Skeletal muscle tissue (tissue), 5 donors: ENCODE results near the gene HOXB1. TPM values are rescaled to one million over a fixed set of nuclear protein-coding genes. Genes with fewer than 3 reads are reported as not detected.

Source experiments
- H3K27ac ChIP-seq: one replicate; pipeline ENCODE4 v1.7.0; 2013; ENCODE audit warnings: mild to moderate bottlenecking, low read depth, low read length, inconsistent platforms
- H3K27me3 ChIP-seq, 3 donors: one replicate each; pipeline ENCODE4 v1.7.0; 2013; ENCODE audit warnings: low read length in 3 of 3; ENCODE audit not compliant: control insufficient read depth in 3 of 3, insufficient read depth in 3 of 3
- H3K36me3 ChIP-seq, 3 donors: one replicate each; pipeline ENCODE4 v1.7.0; 2013; ENCODE audit warnings: low read length in 3 of 3; ENCODE audit not compliant: control insufficient read depth in 3 of 3, insufficient read depth in 3 of 3
- H3K4me1 ChIP-seq, 3 donors: one replicate each; pipeline ENCODE4 v1.7.0; 2013; ENCODE audit warnings: low read length in 3 of 3, mild to moderate bottlenecking in 3 of 3; ENCODE audit not compliant: control insufficient read depth in 3 of 3, insufficient read depth in 3 of 3
- H3K4me3 ChIP-seq, 3 donors: one replicate each; pipeline ENCODE4 v1.7.0; 2013; ENCODE audit warnings: low read length in 3 of 3
- H3K9ac ChIP-seq, 3 donors: one replicate each; pipeline ENCODE4 v1.7.0; 2013; ENCODE audit warnings: low read length in 3 of 3, mild to moderate bottlenecking in 3 of 3, moderate library complexity in 2 of 3, low read depth in 1 of 3
- H3K9me3 ChIP-seq, 3 donors: one replicate each; pipeline ENCODE4 v1.7.0; 2013; ENCODE audit warnings: low read length in 3 of 3; ENCODE audit not compliant: control insufficient read depth in 3 of 3
- small RNA-seq: library from RNA; depleted of rRNA; stranded (forward); fragments of <200 nt; gene quantifications from one replicate; pipeline ENCODE3, GENCODE V24; 2014
- total RNA-seq: library from RNA; depleted of rRNA; stranded (reverse); fragments of >200 nt; gene quantifications from one replicate; pipeline ENCODE4 v1.2.3, GENCODE V29; 2014
- donor health status: Osteomylitis.

The HOXB1 gene
- total RNA-seq, 1 donor from 2014 or later, result not detected

DNA sequence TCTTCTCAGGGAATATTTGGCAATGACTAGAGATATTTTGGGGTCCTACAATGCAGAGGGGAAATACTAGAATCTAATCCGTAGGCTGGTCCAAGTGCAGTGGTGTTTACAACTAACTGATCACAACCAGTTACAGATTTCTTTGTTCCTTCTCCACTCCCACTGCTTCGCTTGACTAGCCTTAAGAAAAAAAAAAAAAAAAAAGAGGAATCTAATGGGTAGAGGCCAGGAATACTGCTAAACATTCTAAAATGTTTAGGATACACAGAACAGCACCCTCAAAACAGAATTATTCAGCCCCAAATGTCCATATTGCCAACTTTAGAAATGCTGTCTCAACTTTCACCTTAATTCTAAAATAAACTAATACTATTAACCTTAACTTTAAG lies 51.8 kb downstream of the HOXB1 start:
- Histone ChIP-seq H3K4me3 (no peak overlapping the region), H3K27me3 (peaks cover 0 to 14% (median 9%) of the 10 kb centered on the region in 3 donors), H3K9ac (no peak overlapping the region), H3K27ac (no peak overlapping the region), H3K4me1 (peaks cover 0 to 5% (median 0%) of the 10 kb centered on the region in 3 donors), H3K9me3 (no peaks in the 10 kb centered on the region), H3K36me3 (no peaks in the 10 kb centered on the region)

Small RNAs within 50 kb of the gene (small RNA-seq; reads per million reads assigned to genes)
- gene RF00019, result not detected

Other genes starting within 250 kb of the HOXB1 start
- gene SKAP1, start 100.8 kb downstream of the HOXB1 start, total RNA-seq, result 1.0 TPM
- 3.1 TPM for gene HOXB2, start 14.1 kb upstream of the HOXB1 start, total RNA-seq
- 1.0 TPM for gene HOXB4, start 47.3 kb upstream of the HOXB1 start, total RNA-seq
- 4.2 TPM for gene HOXB3, start 59.2 kb upstream of the HOXB1 start, total RNA-seq
- gene HOXB5, start 62.8 kb upstream of the HOXB1 start, total RNA-seq, result not detected
- not detected for gene HOXB6, start 74.0 kb upstream of the HOXB1 start, total RNA-seq
- gene HOXB7, start 80.0 kb upstream of the HOXB1 start, total RNA-seq, result 1.0 TPM
- gene HOXB8, start 84.3 kb upstream of the HOXB1 start, total RNA-seq, result not detected
- gene HOXB9, start 95.3 kb upstream of the HOXB1 start, total RNA-seq, result not detected
- gene PRAC1, start 191.5 kb upstream of the HOXB1 start, total RNA-seq, result not detected
- not detected for gene PRAC2, start 192.2 kb upstream of the HOXB1 start, total RNA-seq
- not detected for gene HOXB13, start 197.7 kb upstream of the HOXB1 start, total RNA-seq